Keratinocyte (primary cell): ENCODE data around the gene TDP2.

Experiments
- CTCF ChIP-seq, 3 experiments: IDR thresholded peaks in 1 of 3; conservative IDR thresholded peaks in 1 of 3; optimal IDR thresholded peaks in 1 of 3; 2 replicates in 2 of 3; 3 replicates in 1 of 3; pipeline versions ENCODE3 to v1.5.1; 2011; ENCODE audit warnings: low read length in 3 of 3, mild to moderate bottlenecking in 3 of 3, moderate library complexity in 2 of 3, control low read depth in 1 of 3, inconsistent platforms in 1 of 3; ENCODE audit not compliant: insufficient read depth in 2 of 3; ENCODE audit errors: extremely low read depth in 1 of 3
- EZH2 ChIP-seq: IDR thresholded peaks from one replicate; pipeline ENCODE4 v1.6.1; 2012; ENCODE audit warnings: inconsistent platforms, mild to moderate bottlenecking, low read length, moderate library complexity

DNA sequence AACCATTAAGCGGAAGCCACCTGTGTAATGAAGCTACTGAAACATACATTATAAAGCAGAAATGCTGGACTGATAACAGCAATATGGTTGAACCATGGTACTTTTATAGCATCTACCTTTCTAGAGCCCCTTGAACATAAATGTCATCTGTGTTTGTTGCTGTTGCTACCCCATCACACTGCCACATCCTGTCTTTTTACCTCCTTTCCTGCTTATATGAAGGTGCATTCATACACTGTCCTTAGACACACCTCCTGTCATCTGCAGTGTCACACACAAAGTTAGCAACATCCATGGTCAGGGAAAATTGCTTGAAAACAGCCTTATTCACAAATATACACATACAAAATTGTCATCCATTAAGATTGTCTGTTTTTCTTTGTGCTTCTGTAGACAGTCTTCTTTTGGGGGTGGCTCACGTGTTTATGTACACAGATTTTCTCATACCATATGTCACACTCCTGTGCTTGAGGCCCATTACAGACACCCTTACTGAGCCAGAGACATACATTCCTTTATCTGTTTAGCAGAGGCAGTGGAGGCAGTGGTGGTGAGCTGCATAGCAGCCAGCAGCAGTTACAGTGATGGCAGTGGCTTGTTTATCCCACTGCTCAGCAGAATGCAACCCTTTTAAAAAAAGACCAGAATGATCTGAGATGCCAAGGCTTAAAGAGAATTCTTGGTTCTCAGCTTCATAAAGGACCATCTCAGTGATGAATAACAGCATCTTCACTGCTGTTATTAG is 26.3 kb upstream of the TDP2 start:
- no peak for TF ChIP-seq CTCF (optimal IDR thresholded peaks at IDR 0.05 in 1 of 3, IDR thresholded peaks at IDR 0.05 in 1 of 3, conservative IDR thresholded peaks at IDR 0.05 in 1 of 3; ENCODE audit: extremely low read depth in 1 of 3, insufficient read depth in 2 of 3, low read length in 3 of 3)
- TF ChIP-seq EZH2 = no peak
